ENCODE data around the gene NDUFAF4.

Gene NDUFAF4

DNA sequence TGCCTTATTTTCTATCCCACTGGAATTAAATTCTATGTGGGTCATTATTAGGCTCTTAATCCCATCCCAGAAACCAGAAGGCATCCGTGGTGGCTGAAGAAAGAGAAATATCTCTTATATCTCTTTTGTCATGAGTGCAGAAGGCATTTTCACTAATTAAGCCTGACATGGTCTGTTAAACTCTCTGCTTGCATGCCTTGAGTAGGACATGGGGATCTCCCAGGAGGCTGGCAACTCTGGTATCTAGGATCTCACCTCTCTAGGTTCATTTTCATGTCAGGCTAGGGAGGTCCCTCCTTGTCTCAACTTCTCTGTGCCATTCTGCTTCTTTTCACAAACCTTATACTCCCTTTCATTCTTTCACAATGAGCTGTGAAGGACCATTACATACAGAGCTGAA, 35.1 kb downstream of the NDUFAF4 start:
- no peaks in the 10 kb centered on the region for H3K79me2 ChIP-seq (ENCODE audit: insufficient read depth, low read depth)
- TF ChIP-seq, protein P1, sequence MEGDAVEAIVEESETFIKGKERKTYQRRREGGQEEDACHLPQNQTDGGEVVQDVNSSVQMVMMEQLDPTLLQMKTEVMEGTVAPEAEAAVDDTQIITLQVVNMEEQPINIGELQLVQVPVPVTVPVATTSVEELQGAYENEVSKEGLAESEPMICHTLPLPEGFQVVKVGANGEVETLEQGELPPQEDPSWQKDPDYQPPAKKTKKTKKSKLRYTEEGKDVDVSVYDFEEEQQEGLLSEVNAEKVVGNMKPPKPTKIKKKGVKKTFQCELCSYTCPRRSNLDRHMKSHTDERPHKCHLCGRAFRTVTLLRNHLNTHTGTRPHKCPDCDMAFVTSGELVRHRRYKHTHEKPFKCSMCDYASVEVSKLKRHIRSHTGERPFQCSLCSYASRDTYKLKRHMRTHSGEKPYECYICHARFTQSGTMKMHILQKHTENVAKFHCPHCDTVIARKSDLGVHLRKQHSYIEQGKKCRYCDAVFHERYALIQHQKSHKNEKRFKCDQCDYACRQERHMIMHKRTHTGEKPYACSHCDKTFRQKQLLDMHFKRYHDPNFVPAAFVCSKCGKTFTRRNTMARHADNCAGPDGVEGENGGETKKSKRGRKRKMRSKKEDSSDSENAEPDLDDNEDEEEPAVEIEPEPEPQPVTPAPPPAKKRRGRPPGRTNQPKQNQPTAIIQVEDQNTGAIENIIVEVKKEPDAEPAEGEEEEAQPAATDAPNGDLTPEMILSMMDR (conservative IDR thresholded peaks at IDR 0.05; ENCODE audit: low read depth, low read length) = no peak
- H2AFZ ChIP-seq (ENCODE audit: low read depth) = no peak overlapping the region
- H3K27me3 ChIP-seq (ENCODE audit: insufficient read depth, low read depth) = no peaks in the 10 kb centered on the region
- no peaks in the 10 kb centered on the region for H4K20me1 ChIP-seq (ENCODE audit: insufficient read depth)
- H3K4me1 ChIP-seq (ENCODE audit: low read depth, poor library complexity, severe bottlenecking) = no peaks in the 10 kb centered on the region
- no peak overlapping the region for H3K27ac ChIP-seq
- no peak overlapping the region for H3K4me3 ChIP-seq (IDR thresholded peaks at IDR 0.05; ENCODE audit: insufficient read depth, low read depth, low read length)
- no peak overlapping the region for H3K9ac ChIP-seq
- no peak overlapping the region for H3K4me2 ChIP-seq
- H3K36me3 ChIP-seq (ENCODE audit: insufficient read depth) = no peaks in the 10 kb centered on the region

DNA sequence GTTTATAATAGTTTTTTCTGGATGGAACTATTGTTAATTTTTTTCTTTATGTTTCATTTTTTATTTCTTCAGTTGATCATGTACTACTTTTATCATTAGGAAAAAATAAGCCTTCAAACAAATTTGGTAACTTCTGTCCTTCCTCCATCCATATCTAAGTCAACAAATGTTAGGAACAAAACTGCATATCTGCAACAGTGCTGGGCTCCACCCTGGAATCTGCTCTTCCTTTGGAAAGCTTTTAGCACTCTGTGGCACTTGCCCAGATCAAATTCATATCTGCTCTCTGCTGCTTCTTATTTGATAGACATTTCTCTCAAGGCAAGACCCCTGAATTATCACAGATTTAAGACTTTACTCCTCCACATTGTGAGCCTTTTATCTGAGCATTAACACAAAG, 36.1 kb downstream of the NDUFAF4 start:
- H3K4me2 ChIP-seq = no peak overlapping the region
- TF ChIP-seq, protein P1 (conservative IDR thresholded peaks at IDR 0.05; ENCODE audit: low read depth, low read length) = no peak
- H3K36me3 ChIP-seq (ENCODE audit: insufficient read depth) = no peaks in the 10 kb centered on the region
- no peak overlapping the region for H3K9ac ChIP-seq
- no peaks in the 10 kb centered on the region for H3K4me1 ChIP-seq (ENCODE audit: low read depth, poor library complexity, severe bottlenecking)
- no peak overlapping the region for H3K4me3 ChIP-seq (IDR thresholded peaks at IDR 0.05; ENCODE audit: insufficient read depth, low read depth, low read length)
- H3K27me3 ChIP-seq (ENCODE audit: insufficient read depth, low read depth) = no peaks in the 10 kb centered on the region
- H3K79me2 ChIP-seq (ENCODE audit: insufficient read depth, low read depth) = no peaks in the 10 kb centered on the region
- H2AFZ ChIP-seq (ENCODE audit: low read depth) = no peak overlapping the region
- no peak overlapping the region for H3K27ac ChIP-seq
- no peaks in the 10 kb centered on the region for H4K20me1 ChIP-seq (ENCODE audit: insufficient read depth)

DNA sequence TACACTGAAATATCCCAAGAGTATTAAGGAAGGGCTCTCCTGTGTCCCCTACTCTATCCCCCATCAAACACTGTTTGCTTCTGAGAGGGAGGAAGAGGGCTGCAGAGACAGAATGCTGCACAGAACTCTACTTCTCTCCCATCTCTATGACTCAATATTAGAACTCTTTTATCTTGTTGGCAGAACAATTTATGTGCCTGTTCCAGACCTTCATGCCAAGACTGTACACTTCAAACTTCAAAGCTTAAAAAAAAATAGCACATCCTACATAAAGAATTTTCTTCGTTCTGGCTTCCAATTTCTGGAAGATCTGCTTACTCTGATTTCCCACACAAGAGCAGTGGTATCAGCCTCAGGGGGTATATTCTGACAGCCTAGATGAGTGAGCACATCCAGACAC, 40.8 kb downstream of the NDUFAF4 start:
- H3K4me1 ChIP-seq (ENCODE audit: low read depth, poor library complexity, severe bottlenecking) = no peaks in the 10 kb centered on the region
- H2AFZ ChIP-seq (ENCODE audit: low read depth) = no peak overlapping the region
- H3K4me2 ChIP-seq = no peak overlapping the region
- H3K27ac ChIP-seq = no peak overlapping the region
- no peaks in the 10 kb centered on the region for H3K27me3 ChIP-seq (ENCODE audit: insufficient read depth, low read depth)
- H3K9ac ChIP-seq = no peak overlapping the region
- H3K36me3 ChIP-seq (ENCODE audit: insufficient read depth) = no peaks in the 10 kb centered on the region
- no peaks in the 10 kb centered on the region for H3K79me2 ChIP-seq (ENCODE audit: insufficient read depth, low read depth)
- TF ChIP-seq, protein P1 (conservative IDR thresholded peaks at IDR 0.05; ENCODE audit: low read depth, low read length) = no peak
- H4K20me1 ChIP-seq (ENCODE audit: insufficient read depth) = no peaks in the 10 kb centered on the region
- no peak overlapping the region for H3K4me3 ChIP-seq (IDR thresholded peaks at IDR 0.05; ENCODE audit: insufficient read depth, low read depth, low read length)

DNA sequence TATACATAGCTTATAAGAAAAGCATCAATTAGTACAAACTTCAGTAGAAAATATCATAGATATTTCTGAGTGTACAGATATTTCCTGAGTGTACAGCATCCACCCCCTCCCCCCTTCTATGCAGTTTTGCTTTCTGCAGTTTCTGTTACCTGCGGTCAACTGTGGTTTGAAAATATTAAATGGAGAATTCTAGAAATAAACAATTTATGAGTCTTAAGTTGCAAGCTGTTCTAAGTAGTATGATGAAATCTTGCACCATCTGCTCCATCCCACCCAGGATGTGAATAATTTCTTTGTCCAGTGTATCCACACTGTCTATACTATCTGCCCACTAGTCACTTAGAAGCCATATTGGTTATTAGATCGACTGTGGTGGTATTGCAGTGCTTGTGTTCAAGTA, 44.6 kb downstream of the NDUFAF4 start:
- Histone ChIP-seq H3K9ac (no peak overlapping the region), H3K79me2 (ENCODE audit: insufficient read depth, low read depth) (no peaks in the 10 kb centered on the region), H3K36me3 (ENCODE audit: insufficient read depth) (no peaks in the 10 kb centered on the region), H3K4me3 (IDR thresholded peaks at IDR 0.05; ENCODE audit: insufficient read depth, low read depth, low read length) (no peak overlapping the region), H4K20me1 (ENCODE audit: insufficient read depth) (no peaks in the 10 kb centered on the region), H3K27me3 (ENCODE audit: insufficient read depth, low read depth) (no peaks in the 10 kb centered on the region), H3K27ac (no peak overlapping the region), H2AFZ (ENCODE audit: low read depth) (no peak overlapping the region), H3K4me2 (no peak overlapping the region), H3K4me1 (ENCODE audit: low read depth, poor library complexity, severe bottlenecking) (no peaks in the 10 kb centered on the region)
- TF ChIP-seq, protein P1 (conservative IDR thresholded peaks at IDR 0.05; ENCODE audit: low read depth, low read length) = no peak
